ENCODE data around the gene NYAP1. TPM values are rescaled to one million over a fixed set of nuclear protein-coding genes. Genes with fewer than 3 reads are reported as not detected.

Gene NYAP1
- total RNA-seq, 1 donor from 2014 or later: 1.2 TPM

GRCh38 chr7:100486111-100486636 lies 2.4 kb downstream of the NYAP1 start:
- no peak for TF ChIP-seq CTCF (conservative IDR thresholded peaks at IDR 0.05; ENCODE audit: low read depth, low read length)
- H3K4me3 ChIP-seq (ENCODE audit: low read depth, low read length): no peak overlapping the region
- DNase-seq (ENCODE audit: low read depth): no peak

- no peak overlapping the region for H3K4me3 ChIP-seq (ENCODE audit: low read depth, low read length)
- no peak for TF ChIP-seq CTCF (conservative IDR thresholded peaks at IDR 0.05; ENCODE audit: low read depth, low read length)
- no peak for DNase-seq (ENCODE audit: low read depth)
Observed at GRCh38 chr7:100486753-100487446, 3.2 kb downstream of the NYAP1 start.

GRCh38 chr7:100488333-100489095 lies 4.8 kb downstream of the NYAP1 start:
- DNase-seq (ENCODE audit: low read depth): no peak
- H3K4me3 ChIP-seq (ENCODE audit: low read depth, low read length): no peak overlapping the region
- TF ChIP-seq CTCF (conservative IDR thresholded peaks at IDR 0.05; ENCODE audit: low read depth, low read length): no peak

GRCh38 chr7:100489121-100489520 lies 5.4 kb downstream of the NYAP1 start:
- H3K4me3 ChIP-seq (ENCODE audit: low read depth, low read length): no peak overlapping the region
- TF ChIP-seq CTCF (conservative IDR thresholded peaks at IDR 0.05; ENCODE audit: low read depth, low read length): no peak
- DNase-seq (ENCODE audit: low read depth): no peak

- DNase-seq (ENCODE audit: low read depth): no peak
- H3K4me3 ChIP-seq (ENCODE audit: low read depth, low read length): no peak overlapping the region
- TF ChIP-seq CTCF (conservative IDR thresholded peaks at IDR 0.05; ENCODE audit: low read depth, low read length): no peak
Observed at GRCh38 chr7:100489824-100490223, 6.1 kb downstream of the NYAP1 start.

GRCh38 chr7:100490483-100491191 lies 6.9 kb downstream of the NYAP1 start:
- no peak for TF ChIP-seq CTCF (conservative IDR thresholded peaks at IDR 0.05; ENCODE audit: low read depth, low read length)
- DNase-seq (ENCODE audit: low read depth): no peak
- no peak overlapping the region for H3K4me3 ChIP-seq (ENCODE audit: low read depth, low read length)

All from epithelial cell of proximal tubule (primary cell).